NOMO-1 treated with dmso at 0.1 percent for 144 hours (cell line): ENCODE data around the gene PPP1CA.

Source experiments
- DNase-seq: peaks from one replicate; lab custom pipeline; 2025; ENCODE audit not compliant: unreplicated experiment; lab: John Stamatoyannopoulos, UW

Gene PPP1CA

DNA sequence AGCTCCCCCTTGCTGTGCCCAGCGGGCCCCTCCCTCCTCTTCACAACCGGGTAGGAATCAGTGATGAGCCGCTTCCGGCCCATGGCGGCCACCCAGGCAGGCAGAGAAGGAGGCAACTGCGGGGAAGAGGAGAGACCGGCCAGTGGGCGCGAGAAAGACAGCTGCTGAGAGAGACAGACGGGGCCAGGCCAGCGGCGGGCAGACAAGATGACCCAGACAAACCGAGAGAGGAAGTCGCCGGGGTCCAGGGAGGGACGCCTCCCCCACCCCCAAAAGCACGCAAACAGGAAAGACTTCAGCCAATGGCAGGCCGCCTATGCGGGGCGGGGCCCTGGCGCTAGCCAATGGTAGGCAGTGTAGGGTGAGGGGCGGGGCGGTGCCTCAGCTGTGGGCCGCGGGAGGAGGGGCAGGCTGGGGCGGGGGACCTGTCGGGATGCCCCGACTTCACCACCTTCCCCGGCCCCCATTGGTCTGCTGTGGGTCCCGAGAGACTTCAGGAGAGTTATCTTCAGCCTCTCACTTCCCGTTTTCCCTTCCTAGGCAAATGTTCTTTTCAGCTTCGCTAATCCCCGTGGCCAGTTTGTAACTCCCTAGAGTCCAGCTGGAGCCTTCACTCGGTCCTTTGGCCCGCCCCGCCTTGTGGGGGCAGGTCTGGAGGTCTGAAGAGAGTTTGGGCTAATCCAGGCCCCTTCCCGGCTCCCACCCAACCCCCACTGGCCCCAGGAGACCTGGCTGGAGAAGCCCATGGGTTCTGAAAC lies 48.2 kb downstream of the PPP1CA start, which contains the start of gene POLD4:
Gene POLD4, minus strand, starts transcription at position 230 of the 758 bp plus-strand sequence. Its CDS starts 147 bp downstream, at position 83.
- peak; percentile 96 for DNase-seq

DNA sequence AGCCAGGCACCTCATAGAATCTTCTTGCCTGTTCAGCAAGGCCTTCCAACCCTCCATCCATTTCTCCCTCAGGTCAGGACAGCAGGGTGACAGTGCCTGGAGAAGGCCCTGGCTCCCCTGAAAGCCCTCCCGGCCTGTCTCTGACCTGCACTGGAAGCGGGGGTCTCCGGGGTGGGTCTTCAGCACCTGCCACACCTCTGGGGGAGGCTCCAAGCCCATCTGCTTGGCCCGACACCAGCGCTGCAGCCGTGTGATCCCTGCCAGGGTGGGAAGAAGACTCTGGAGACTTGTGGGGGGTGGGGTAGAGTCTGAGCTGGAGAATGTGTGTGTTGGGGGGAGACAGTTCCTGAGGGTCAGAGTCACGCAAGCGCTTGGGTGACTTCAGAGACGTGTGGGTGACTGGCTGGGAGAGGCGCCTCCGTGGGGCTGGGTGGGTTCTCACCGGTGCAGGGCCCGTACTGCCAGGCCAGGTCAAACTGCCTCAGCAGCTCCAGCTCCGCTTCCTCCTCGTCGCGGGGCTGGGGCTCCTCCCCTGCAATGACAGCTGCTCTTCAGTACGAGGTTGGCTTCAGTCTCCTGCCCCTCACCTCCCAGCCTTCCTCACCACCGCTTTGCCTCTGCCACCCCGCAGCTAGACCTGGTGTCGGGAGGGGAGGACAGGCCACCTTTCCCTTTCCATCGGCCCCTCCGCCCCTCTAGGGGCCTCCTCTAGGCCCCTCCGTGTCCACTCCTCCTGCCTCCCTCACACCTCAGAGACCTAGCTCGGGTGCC lies 48.9 kb downstream of the PPP1CA start:
- peak; percentile 54 for DNase-seq

GRCh38 chr11:67351275-67352005 lies 50.2 kb downstream of the PPP1CA start:
- peak; percentile 71 for DNase-seq

- DNase-seq: no peak
Measured at GRCh38 chr11:67349928-67350465, 51.7 kb downstream of the PPP1CA start.

DNA sequence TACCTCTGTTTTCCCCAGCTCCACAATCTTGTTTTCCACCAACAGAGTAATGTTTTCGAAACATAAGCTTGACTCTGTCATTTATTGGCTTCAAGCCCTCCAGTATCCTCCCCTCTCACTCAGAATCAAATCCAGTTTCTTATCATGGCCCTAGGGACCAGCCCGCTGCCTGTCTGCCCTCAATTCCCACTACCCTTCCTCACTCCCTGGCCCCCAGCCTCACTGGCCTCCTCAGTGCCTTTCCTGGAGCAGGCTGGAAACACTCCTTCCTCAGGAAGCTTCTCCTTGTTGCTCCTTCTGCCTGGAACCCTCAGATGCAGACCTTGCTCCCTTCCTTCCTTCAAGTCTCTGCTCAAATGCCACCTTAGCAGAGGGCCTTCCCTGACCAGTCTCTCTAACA lies 52.2 kb downstream of the PPP1CA start:
- no peak for DNase-seq

DNA sequence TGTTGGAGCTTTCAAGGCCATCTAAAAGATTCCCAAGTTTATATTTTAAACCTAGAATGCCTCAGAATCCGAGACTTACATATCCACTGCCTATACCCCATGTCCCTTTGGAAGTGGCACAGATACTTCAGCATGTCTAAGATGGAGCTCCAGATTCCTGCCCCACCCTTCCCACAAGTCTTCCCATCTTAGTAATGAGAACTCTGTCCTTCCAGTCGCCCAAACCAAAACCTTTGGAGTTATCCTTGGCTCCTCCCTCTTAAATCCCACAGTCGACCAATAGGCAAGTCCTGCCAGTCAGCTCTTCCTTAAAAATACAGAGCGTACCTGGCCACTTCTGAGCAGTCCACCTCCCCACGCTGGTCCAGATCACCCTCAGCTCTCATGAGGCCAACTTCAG lies 52.6 kb downstream of the PPP1CA start:
- no peak for DNase-seq
